HTR-8/SVneo (cell line): ENCODE measurements around the gene PDE7B.
A peak's percentile ranks its signal among the peaks of the same experiment; 100 is the strongest.

Source experiments
- DNase-seq: peaks from one replicate; pipeline ENCODE4 v3.0.0; 2011; ENCODE audit warnings: low spot score, mixed read lengths; ENCODE audit not compliant: insufficient read length
- FAIRE-seq: peaks from 2 replicates; lab custom pipeline; 2011; peaks lifted over from hg19 to GRCh38; lab: Jason Lieb, UNC

Gene PDE7B

DNA sequence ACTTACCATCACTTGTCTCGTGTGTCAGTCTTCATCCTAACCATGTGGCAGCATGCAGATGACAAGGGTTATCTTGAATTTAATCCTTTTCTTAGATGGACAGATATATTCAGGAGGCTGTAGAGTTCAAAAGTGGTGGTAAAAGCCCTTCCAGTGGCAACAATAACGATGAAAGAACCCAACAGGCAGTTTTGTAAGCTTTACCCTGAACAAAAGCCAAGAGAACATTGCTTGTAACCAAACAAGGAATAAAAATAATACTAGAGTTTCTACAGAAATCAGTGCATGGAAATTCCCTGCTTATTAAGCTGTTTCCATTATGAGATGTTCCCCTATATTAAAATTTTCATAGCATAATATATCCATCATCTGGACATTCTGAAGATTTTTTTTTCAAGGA lies 69.7 kb downstream of the PDE7B start:
- DNase-seq = no peak
- FAIRE-seq = no peak

DNA sequence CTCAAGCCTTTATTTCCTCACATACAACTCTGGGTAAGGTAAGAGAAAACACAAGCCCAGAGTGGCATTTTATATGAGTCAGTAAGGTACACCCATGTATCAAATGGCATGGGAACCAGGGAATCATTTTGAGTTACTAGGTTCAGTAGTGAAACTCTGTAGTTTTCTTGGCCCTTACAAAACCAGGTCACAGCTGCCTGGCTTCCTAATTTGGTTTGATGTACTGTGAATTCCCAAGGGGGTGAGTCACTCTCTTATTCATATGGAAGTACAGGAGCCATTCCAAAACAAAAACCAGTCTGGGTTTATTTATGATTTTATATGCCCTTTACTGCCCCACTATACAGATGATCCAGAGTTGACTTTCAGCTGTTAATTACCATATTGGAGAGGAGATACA lies 70.7 kb downstream of the PDE7B start:
- FAIRE-seq (no peak), DNase-seq (peak; percentile 59)

- DNase-seq (no peak), FAIRE-seq (no peak)
Measured at GRCh38 chr6:135922746-135923145, 71.2 kb downstream of the PDE7B start.

DNA sequence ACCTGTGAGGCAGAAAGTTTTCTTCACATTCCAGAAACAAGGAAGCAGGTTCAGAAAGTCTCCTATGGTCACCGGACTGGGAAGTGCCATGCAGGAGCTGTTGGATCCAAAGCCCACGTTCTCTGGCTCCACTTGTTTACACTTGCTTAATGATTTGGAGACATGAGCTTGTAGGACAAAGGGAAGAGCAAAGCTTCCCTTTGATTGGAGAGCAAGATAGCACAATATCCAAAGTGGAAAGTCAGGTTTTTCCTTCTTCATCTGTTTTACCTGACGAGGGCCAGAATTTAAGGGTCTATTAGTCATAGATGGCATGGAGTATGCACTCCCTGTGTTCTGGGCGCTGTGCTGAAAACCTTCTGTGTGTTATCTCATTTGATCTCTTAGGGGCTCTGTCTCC lies 81.2 kb downstream of the PDE7B start:
- DNase-seq (no peak), FAIRE-seq (no peak)

- FAIRE-seq (no peak), DNase-seq (no peak)
Measured at GRCh38 chr6:135935941-135936601, 84.6 kb downstream of the PDE7B start.

- FAIRE-seq (no peak), DNase-seq (peak; percentile 41)
Measured at GRCh38 chr6:135936606-135937005, 85.1 kb downstream of the PDE7B start.

DNA sequence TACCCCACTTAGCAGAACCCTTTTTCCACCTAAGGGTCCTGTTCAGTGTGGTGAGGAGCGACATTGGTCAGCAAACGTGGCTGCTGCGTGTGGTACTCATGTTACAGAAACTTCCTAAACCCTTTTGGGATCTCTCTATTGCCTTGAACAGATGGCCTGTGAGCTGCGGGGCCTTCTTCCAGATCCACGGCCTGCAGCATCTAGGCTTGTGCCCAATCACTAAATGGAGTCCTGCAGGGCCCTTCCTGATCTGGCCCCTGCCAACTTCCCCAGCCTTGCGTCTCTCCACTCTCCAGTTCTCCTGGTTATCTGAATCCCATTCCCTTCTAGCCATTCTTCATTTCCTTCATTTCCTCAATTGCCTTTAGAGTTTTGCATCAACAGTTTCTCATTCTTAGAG lies 85.6 kb downstream of the PDE7B start:
- DNase-seq (no peak), FAIRE-seq (no peak)

DNA sequence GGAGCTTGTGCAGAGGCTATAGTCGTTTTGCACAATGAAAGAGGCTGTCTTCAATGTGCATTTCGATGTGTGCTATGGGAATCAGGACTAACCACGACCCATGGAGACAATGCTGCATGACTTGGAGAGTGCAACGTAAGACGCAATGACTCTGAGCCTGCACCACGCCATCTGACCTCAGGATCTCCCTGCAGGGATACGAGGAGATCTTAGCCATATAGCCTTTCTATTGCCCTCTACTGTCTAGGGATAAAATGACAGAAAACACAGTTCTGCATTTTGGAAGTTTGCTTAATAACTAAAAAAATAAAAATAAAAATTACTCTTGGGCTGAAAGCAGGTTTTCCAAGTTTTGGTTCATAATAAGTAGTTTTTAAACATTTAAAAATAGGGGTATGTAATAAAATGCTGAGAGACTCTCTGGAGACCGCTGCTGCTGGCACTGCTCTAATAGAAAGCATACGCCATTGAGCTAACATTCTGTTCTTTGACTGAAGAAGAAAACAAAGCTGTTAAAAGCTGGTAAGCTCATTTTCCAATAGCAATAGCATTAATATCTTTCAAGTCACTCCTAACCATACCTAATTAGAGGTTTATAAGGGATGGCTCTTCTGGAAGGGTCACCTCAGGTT lies 87.2 kb downstream of the PDE7B start:
- DNase-seq = no peak
- FAIRE-seq = no peak

DNA sequence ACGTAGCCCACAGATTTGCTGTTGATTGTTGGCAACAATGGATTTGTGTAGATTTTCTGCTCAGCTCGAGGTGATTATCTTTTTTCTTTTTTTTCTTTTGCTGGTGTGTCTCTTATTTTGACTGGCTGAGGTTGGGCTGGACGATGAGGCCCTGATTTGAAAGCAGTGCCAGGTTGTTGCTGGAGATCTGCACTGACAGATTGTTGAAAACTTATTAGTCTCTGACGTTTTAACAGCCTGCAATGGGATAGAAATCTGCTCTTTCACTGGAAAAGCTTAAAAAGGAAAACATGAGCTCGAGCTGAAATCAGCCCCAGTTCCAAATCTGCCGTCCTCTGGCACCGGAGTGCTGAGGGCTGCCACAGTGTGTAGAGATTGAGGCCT lies 87.7 kb downstream of the PDE7B start:
- DNase-seq (no peak), FAIRE-seq (no peak)

GRCh38 chr6:135940616-135941167 lies 89.2 kb downstream of the PDE7B start:
- DNase-seq = no peak
- FAIRE-seq = no peak

DNA sequence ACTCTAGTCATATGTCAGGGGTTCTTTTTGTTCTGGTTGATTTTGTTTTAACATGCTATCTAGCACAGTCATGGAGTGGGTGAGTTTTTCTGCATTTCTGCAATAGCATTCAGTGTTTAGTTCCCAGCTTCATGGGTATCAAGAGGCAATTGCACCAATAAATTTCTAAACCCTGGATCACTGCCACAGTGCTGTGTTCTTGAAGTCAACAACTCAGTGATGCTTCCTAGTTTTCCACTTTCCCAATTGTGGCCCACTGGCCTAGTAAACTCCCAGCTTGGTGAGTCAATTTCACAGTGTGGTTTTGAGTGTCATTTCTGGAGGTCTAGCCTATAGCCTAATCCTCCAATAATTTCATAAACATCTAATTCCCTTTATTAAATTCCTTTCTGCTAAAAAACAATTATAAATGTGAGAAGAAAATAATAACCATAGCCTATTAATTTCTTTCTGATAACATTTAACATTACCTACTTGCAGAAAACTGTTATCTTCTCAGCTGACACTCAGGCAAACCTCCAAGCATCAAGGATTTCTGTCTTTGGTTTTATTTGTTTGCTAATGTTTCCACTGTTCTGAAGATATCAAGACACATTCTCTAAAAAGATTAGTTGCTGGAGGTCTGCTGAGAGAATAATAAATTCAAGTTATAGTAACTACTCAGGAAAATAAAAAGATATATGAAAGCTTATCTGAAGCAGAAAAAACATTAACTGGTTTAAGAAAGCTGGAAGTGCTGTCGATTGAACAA lies 89.9 kb downstream of the PDE7B start:
- DNase-seq (no peak), FAIRE-seq (no peak)

DNA sequence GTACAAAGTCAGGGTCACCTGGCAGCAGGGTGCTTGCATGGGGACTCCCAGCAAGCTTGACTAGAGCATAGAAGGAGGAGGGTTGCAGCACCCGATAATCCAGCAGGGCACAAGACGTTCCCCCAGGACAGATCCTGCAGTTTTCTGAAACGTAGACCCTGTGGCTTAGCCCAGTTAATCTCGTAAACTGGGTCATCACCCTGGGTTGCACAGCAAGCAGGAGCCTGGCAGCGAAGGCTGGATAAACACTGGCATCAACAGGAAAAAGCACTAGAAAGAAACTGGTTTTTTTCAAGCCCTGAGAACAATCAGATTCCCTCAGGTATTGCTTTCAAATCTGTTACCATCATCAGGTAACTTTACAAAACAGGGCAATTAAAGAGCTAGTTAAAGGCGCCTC lies 92.6 kb downstream of the PDE7B start:
- no peak for FAIRE-seq
- DNase-seq = no peak

DNA sequence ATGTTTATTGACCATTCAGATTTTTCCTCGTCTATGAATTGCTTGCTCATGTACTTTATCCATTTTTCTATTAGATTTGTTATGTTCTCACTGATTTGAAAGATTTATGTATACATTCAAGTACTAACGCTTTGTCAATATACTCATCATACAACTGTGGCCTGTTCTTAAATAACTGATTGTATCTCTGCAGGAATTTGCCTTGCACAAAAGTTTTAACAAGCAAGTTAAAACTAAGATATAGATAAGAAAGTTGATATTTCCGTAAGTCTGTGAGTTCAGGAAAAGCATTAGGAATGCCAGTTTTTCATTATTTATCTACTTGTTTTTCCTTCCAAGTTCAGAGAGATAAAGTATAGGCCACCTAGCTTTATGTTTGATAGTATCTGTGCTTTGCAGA lies 95.2 kb downstream of the PDE7B start:
- no peak for FAIRE-seq
- DNase-seq = no peak

- no peak for FAIRE-seq
- DNase-seq = no peak
Measured at GRCh38 chr6:135950669-135951068, 99.2 kb downstream of the PDE7B start.

GRCh38 chr6:135951169-135951568 lies 99.7 kb downstream of the PDE7B start:
- no peak for DNase-seq

DNA sequence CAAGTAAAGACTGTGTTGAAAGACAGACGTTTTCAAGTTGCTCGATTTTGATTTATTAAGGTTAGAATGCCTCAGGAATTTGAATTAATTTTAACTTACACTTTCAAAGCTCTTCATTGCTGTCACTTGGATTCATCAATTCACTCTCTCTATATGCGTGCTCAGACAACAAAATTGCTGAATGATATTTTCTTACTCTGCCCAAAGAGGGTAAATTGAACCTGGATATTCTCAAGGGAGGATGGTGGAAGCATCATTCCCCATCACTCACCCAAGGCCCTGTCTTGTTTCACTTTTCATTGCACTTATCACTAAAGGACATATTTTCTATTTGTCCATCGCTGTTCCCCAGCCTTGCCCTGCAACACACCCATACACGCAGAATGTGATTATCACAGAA lies 102.3 kb downstream of the PDE7B start:
- DNase-seq (no peak), FAIRE-seq (no peak)

More at GRCh38 chr6:135951169-135951568, 99.7 kb downstream of the PDE7B start:
- FAIRE-seq = no peak

- FAIRE-seq = peak; percentile 28
- DNase-seq = no peak
Measured at GRCh38 chr6:135955099-135955498, 103.6 kb downstream of the PDE7B start.

- no peak for DNase-seq
- no peak for FAIRE-seq
Measured at GRCh38 chr6:135962731-135963130, 111.2 kb downstream of the PDE7B start.

DNA sequence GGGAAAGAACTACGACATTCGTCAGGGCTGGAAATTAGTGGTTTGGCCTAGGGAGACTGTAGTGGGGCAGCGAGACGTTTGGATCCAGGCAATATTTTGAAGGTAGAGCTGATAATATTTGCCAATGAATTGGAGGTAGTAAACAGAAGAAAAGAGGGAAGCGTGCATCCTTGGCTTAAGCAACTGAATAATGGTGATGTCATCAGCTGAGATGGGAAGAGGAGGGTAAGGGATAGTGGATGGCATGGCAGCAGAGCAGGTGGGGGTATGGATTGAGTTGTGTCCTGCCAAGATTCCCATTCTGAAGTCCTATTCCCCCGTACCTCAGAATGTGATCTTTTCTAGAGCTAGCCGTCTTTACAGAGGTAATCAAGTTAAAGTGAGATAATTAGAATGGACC lies 119.2 kb downstream of the PDE7B start:
- FAIRE-seq = no peak

DNA sequence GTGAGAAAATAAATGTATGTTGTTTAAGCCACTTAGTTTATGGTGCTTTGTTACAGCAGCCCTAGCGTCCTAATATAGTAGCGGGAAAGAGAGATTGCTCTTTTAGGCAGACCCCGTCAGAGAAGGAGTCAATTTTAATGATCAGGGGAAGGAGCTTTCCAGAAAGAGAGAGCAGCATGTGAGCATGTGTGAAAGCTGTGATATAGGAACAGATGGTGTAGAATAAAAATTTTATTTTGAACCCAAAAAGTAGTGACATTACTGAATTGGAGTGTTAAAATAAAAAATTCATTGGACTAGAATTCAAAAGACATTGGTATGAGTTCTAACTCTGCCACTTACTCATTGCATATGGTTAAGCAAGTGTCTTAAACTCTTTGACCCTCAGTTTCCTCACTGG lies 119.8 kb downstream of the PDE7B start:
- no peak for DNase-seq
- no peak for FAIRE-seq

More for the DNA sequence above, 119.2 kb downstream of the PDE7B start:
- DNase-seq = no peak

DNA sequence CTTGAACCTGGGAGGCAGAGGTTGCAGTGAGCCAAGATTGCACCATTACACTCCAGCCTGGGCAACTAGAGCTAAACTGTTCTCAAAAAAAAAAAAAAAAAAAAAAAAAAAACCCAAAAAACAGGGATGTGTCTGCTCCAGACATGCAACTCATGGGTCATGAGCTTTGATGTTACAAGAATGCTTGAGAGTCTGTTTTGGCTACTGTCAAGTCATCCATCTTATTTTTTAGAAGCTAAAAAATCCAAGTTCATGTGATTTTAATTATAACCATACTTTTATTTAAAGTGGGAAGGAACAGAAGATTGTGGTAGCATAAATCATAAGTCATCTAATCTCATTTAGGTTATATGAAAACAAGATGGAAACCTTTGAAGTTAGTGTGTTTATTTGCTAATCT lies 120.6 kb downstream of the PDE7B start:
- FAIRE-seq = no peak
- no peak for DNase-seq
